K562 (cell line): ENCODE measurements around the gene TTC27. TPM values are rescaled to one million over a fixed set of nuclear protein-coding genes. Genes with fewer than 3 reads are reported as not detected.
A peak's percentile ranks its signal among the peaks of the same experiment; 100 is the strongest.

Experiments
- ATAC-seq: fragments of 200-7000 bp; cut with Tn5 transposase; 3 replicates; pipeline ENCODE4 v1.9.1; 2020; ENCODE audit warnings: moderate library complexity
- BruUV-seq: library from RNA; stranded (reverse); fragments of 400-500 nt; replicated peaks from 2 replicates; lab custom pipeline; 2021; lab: Mats Ljungman, UMichigan
- CTCF ChIA-PET: fragments of 300-600 bp; formaldehyde crosslinking; extraction: SDS; loops from one replicate; lab custom pipeline; 2021; ENCODE audit warnings: low intra/inter-chr PET ratio; lab: Yijun Ruan, JAX
- POLR2A ChIA-PET: fragments of 300-600, 350-650 bp; sonication (Branson Sonifier 250); formaldehyde crosslinking; extraction: SDS; loops from one replicate; lab custom pipeline; 2021; ENCODE audit warnings: antibody characterized with exemption, inconsistent platforms; lab: Yijun Ruan, JAX
- DNase-seq, 4 experiments: peaks; one replicate each; pipeline versions ENCODE4 v3.0.0 to v3.0.0-alpha.2; 2011 to 2018; ENCODE audit warnings: low spot score in 3 of 4, mixed read lengths in 3 of 4; ENCODE audit errors: extremely low read depth in 1 of 4
- FAIRE-seq: peaks from 2 replicates; lab custom pipeline; 2011; peaks lifted over from hg19 to GRCh38; lab: Jason Lieb, UNC
- H2AFZ ChIP-seq: 2 replicates; pipeline ENCODE4 v1.6.0; 2011; ENCODE audit warnings: low read depth, low read length, control low read depth, inconsistent platforms
- H3K27ac ChIP-seq: fragments of 200-600 bp; 3 replicates; pipeline ENCODE4 v1.8.0; 2011; ENCODE audit warnings: low read depth, mild to moderate bottlenecking, control low read depth, inconsistent platforms, low read length, moderate library complexity, mixed read lengths; ENCODE audit errors: extremely low read depth
- H3K27me3 ChIP-seq, 2 experiments: fragments of 300-600 bp in 1 of 2; 2 replicates in 1 of 2; 3 replicates in 1 of 2; pipeline versions ENCODE4 v1.6.0 to v1.8.0; 2011; ENCODE audit warnings: inconsistent platforms in 2 of 2, low read length in 2 of 2, mild to moderate bottlenecking in 1 of 2, mixed read lengths in 1 of 2, moderate library complexity in 1 of 2; ENCODE audit not compliant: control insufficient read depth in 2 of 2, insufficient read depth in 2 of 2
- H3K36me3 ChIP-seq: fragments of 300-600 bp; 3 replicates; pipeline ENCODE4 v1.8.0; 2011; ENCODE audit warnings: mild to moderate bottlenecking, low read length, inconsistent platforms; ENCODE audit not compliant: control insufficient read depth, insufficient read depth
- H3K4me1 ChIP-seq, 2 experiments: fragments of 200-600 bp in 1 of 2; replicated peaks in 1 of 2; 2 replicates in 1 of 2; 3 replicates in 1 of 2; pipeline versions ENCODE4 v1.5.1 to v1.8.0; 2011; ENCODE audit warnings: inconsistent platforms in 2 of 2, low read length in 2 of 2, mild to moderate bottlenecking in 1 of 2, mixed read lengths in 1 of 2, moderate library complexity in 1 of 2; ENCODE audit not compliant: control insufficient read depth in 2 of 2, insufficient read depth in 2 of 2
- H3K4me2 ChIP-seq: 2 replicates; pipeline ENCODE4 v1.6.1; 2011; ENCODE audit warnings: low read length, control low read depth, inconsistent platforms, mixed read lengths; ENCODE audit not compliant: insufficient read depth
- H3K4me3 ChIP-seq: fragments of 200-600 bp; sonication (generic), shearing (Covaris generic); 2 replicates; pipeline ENCODE4 v1.5.1; 2016; ENCODE audit warnings: control low read depth, inconsistent platforms
- H3K79me2 ChIP-seq: fragments of 200-600 bp; 3 replicates; pipeline ENCODE4 v1.8.0; 2011; ENCODE audit warnings: low read length, inconsistent platforms; ENCODE audit not compliant: control insufficient read depth, insufficient read depth
- H3K9ac ChIP-seq, 2 experiments: 2 replicates each; pipeline versions ENCODE4 v1.6.0 to v1.6.1; 2011; ENCODE audit warnings: low read depth in 2 of 2, low read length in 2 of 2, control low read depth in 1 of 2, inconsistent platforms in 1 of 2, mild to moderate bottlenecking in 1 of 2, mixed read lengths in 1 of 2; ENCODE audit not compliant: insufficient read depth in 1 of 2
- H3K9me1 ChIP-seq: one replicate; pipeline ENCODE4 v1.6.0; 2011; ENCODE audit warnings: inconsistent platforms, mild to moderate bottlenecking, low read length, moderate library complexity; ENCODE audit not compliant: control insufficient read depth, insufficient read depth
- H3K9me3 ChIP-seq: replicated peaks from 2 replicates; pipeline ENCODE4 v1.5.1; 2011; ENCODE audit warnings: low read depth, low read length, inconsistent platforms; ENCODE audit not compliant: control insufficient read depth, insufficient read depth
- H4K20me1 ChIP-seq: replicated peaks from 2 replicates; pipeline ENCODE4 v1.6.1; 2011; ENCODE audit warnings: low read length, inconsistent platforms, mixed read lengths; ENCODE audit not compliant: control insufficient read depth, insufficient read depth
- ELF1 ChIP-seq: fragments of 200-800 bp; sonication (Bioruptor generic); IDR thresholded peaks from 2 replicates; pipeline ENCODE4 v1.6.1; 2016; ENCODE audit warnings: missing genetic modification characterization, missing compliant biosample characterization
- VEZF1 ChIP-seq: fragments of 200-800 bp; sonication (Bioruptor generic); IDR thresholded peaks from 2 replicates; pipeline ENCODE4 v1.6.1; 2017; ENCODE audit warnings: missing genetic modification characterization, missing compliant biosample characterization
- ZBTB9 ChIP-seq: fragments of 450-650 bp; formaldehyde crosslinking; IDR thresholded peaks from 2 replicates; pipeline ENCODE4 v1.4.0; 2020; ENCODE audit warnings: mild to moderate bottlenecking, moderate library complexity
- WGBS: fragments of 100-300 bp; shearing (Covaris generic); methylation state at CpG from one replicate; pipeline ENCODE4 v1.1.6; 2016; ENCODE audit warnings: low coverage, mixed read lengths; ENCODE audit not compliant: insufficient coverage; ENCODE audit errors: missing lambda C conversion rate; 5-methylcytosine and 5-hydroxymethylcytosine counted together
- in situ Hi-C: fragments of 300-500 bp; cut with MboI; formaldehyde crosslinking; loops from 4 replicates; pipeline ENCODE4 v1.15.0; 2018; ENCODE audit warnings: inconsistent platforms, mixed read lengths
- intact Hi-C: fragments of 100-400 bp; cut with micrococcal nuclease; formaldehyde crosslinking; loops from 2 replicates; pipeline ENCODE4 v1.14.2; 2022
- polyA plus RNA-seq, 8 experiments: library from polyadenylated mRNA; depleted of rRNA in 4 of 8; stranded (reverse) in 5 of 8; unstranded in 3 of 8; fragments of >200 nt; fragmentation: Nextera tagmentation in 2 of 8; fragmentation: Illumina TruSeq in 1 of 8; extraction: Ambion mirVana in 2 of 8; extraction: Trizol in 1 of 8; gene quantifications; 2 replicates each; pipeline versions ENCODE4 v1.2.1 to v1.2.3, GENCODE V29; 2011 to 2014; ENCODE audit warnings: inconsistent platforms in 1 of 8, missing spikeins in 1 of 8
- total RNA-seq, 7 experiments: library from RNA; depleted of rRNA in 6 of 7; stranded (reverse); fragments of >200 nt in 6 of 7; fragmentation: Illumina TruSeq in 2 of 7; extraction: Trizol in 2 of 7; gene quantifications; 2 replicates each; pipeline versions ENCODE4 v1.2.1 to v1.2.3, GENCODE V29; 2011 to 2021; ENCODE audit warnings: low replicate concordance in 1 of 7

The TTC27 gene
- total and polyA plus RNA-seq, 9 of the 15 experiments (the other 6 are each of a cell fraction or from before 2014, with no cell fraction given) = 44.3 to 93.4 (median 57.3) TPM

GRCh38 chr2:32820701-32821100 is 192.9 kb downstream of the TTC27 start:
- POLR2A ChIA-PET = no interaction called here
- no peaks in the 10 kb centered on the region for H3K9me3 ChIP-seq
- no TSS peak for BruUV-seq
- intact Hi-C loops (no loop called here), in situ Hi-C loops (no loop called here)
- WGBS = 88% methylated on average over 1 of the region's 1 CpG
- no peak overlapping the region for H3K4me3 ChIP-seq
- DNase-seq (no peak), FAIRE-seq (peak; percentile 42), ATAC-seq (no peak)
- no peaks in the 10 kb centered on the region for H3K79me2 ChIP-seq
- no peak overlapping the region for H2AFZ ChIP-seq
- H3K27ac ChIP-seq = no peak overlapping the region
- no peak overlapping the region for H3K9ac ChIP-seq
- H3K36me3 ChIP-seq = peaks cover 34% of the 10 kb centered on the region; the same call in 2 of the 3 replicates
- H4K20me1 ChIP-seq = no peaks in the 10 kb centered on the region
- no peaks in the 10 kb centered on the region; a peak in 1 of 5 replicates for H3K4me1 ChIP-seq
- no peaks in the 10 kb centered on the region for H3K9me1 ChIP-seq
- TF ChIP-seq VEZF1 (CRISPR knock-in tag) (no peak), ZBTB9 (CRISPR knock-in tag) (no peak), ELF1 (no peak)
- CTCF ChIA-PET = no interaction called here
- H3K4me2 ChIP-seq = no peak overlapping the region
- no peaks in the 10 kb centered on the region for H3K27me3 ChIP-seq
